G401 (cell line): ENCODE data around the gene MEI1. TPM values are rescaled to one million over a fixed set of nuclear protein-coding genes. Genes with fewer than 3 reads are reported as not detected.

Source experiments
- DNase-seq: peaks from one replicate; pipeline ENCODE4 v3.0.0-alpha.2; 2015; ENCODE audit warnings: low spot score
- in situ Hi-C: cut with HindIII; loops from 2 replicates; pipeline ENCODE4 v1.10.0; 2016; ENCODE audit warnings: low sequenced_read_pairs, mixed read lengths
- total RNA-seq: library from RNA; depleted of rRNA; stranded (reverse); fragments of >200 nt; shearing (Covaris generic); gene quantifications from 2 replicates; pipeline ENCODE4 v1.2.3, GENCODE V29; 2014; rRNA removed

MEI1 gene
- total RNA-seq, 1 experiment from 2014 or later, result not detected

- DNase-seq, result peak; percentile 51
- in situ Hi-C loops, result no loop called here
Measured at GRCh38 chr22:41845380-41846267, 146.3 kb downstream of the MEI1 start.

- DNase-seq, result no peak
- in situ Hi-C loops, result no loop called here
Measured at GRCh38 chr22:41846268-41846987, 147.1 kb downstream of the MEI1 start.

GRCh38 chr22:41847300-41847699, 148.0 kb downstream of the MEI1 start:
- in situ Hi-C loops, result no loop called here
- DNase-seq, result peak; percentile 69

DNA sequence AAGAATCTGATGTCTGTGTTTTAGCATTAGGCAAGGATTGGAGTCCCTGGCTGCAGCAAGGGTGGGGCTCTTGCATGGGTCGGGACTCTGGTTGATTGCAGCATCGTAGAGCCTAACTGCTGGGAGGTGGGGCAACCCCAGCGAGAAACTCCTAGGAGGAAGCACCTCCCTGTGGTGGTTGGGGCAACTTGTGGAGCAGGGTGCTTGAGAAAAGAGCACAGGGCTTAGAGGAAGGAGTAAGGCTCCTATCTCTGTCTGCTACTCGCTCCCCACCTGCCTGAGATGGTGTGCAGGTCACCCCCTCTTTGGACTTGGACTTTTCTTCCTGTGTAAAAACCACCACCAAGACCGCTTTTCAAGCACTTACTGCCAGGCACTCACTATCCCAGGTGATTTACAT, 149.2 kb downstream of the MEI1 start:
- DNase-seq, result no peak
- in situ Hi-C loops, result no loop called here

Other genes with a start within 250 kb of the MEI1 start
- gene PHF5A, start 230.8 kb upstream of the MEI1 start, total RNA-seq, result 133 and 134 TPM in 2 replicates
- gene ACO2, start 230.4 kb upstream of the MEI1 start, total RNA-seq, result 171 and 184 TPM in 2 replicates
- 33.8 and 35.3 TPM in 2 replicates for gene POLR3H, start 155.0 kb upstream of the MEI1 start, total RNA-seq
- gene CSDC2, start 138.5 kb upstream of the MEI1 start, total RNA-seq, result 10.6 and 11.2 TPM in 2 replicates
- 21.8 and 46.8 TPM in 2 replicates for gene PMM1, start 109.7 kb upstream of the MEI1 start, total RNA-seq
- gene DESI1, start 78.5 kb upstream of the MEI1 start, total RNA-seq, result 22.8 and 33.0 TPM in 2 replicates
- 647 and 807 TPM in 2 replicates for gene XRCC6, start 78.2 kb upstream of the MEI1 start, total RNA-seq
- gene SNU13, start 10.6 kb upstream of the MEI1 start, total RNA-seq, result 152 and 186 TPM in 2 replicates
- 10.0 and 10.8 TPM in 2 replicates for gene CCDC134, start 101.2 kb downstream of the MEI1 start, total RNA-seq
- gene SREBF2, start 133.6 kb downstream of the MEI1 start, total RNA-seq, result 31.1 and 37.4 TPM in 2 replicates
- gene SHISA8, start 215.6 kb downstream of the MEI1 start, total RNA-seq, result 0.78 and 5.5 TPM in 2 replicates
- gene TNFRSF13C, start 227.3 kb downstream of the MEI1 start, total RNA-seq, result 0.03 and 0.12 TPM in 2 replicates
- 89.5 and 91.5 TPM in 2 replicates for gene CENPM, start 247.6 kb downstream of the MEI1 start, total RNA-seq